Stomach (tissue), 9 donors: ENCODE results near the gene ADISSP. TPM values are rescaled to one million over a fixed set of nuclear protein-coding genes. Genes with fewer than 3 reads are reported as not detected.

ENCODE experiments used
- DNase-seq, 2 donors: peaks; one replicate each; pipeline versions ENCODE4 v3.0.0 to v3.0.0-alpha.2; 2013 to 2019
- H3K27ac ChIP-seq, 5 donors: fragments of 200-600 bp in 4 of 5; sonication (generic) in 4 of 5; one replicate each; pipeline ENCODE4 v1.5.1; 2013 to 2019; ENCODE audit warnings: mild to moderate bottlenecking in 1 of 5, moderate library complexity in 1 of 5
- H3K27me3 ChIP-seq, 3 donors: fragments of 200-600 bp; sonication (generic); one replicate each; pipeline ENCODE4 v1.5.1; 2017 to 2019; ENCODE audit warnings: mixed run types in 1 of 3
- H3K36me3 ChIP-seq, 4 donors: fragments of 200-600 bp; sonication (generic); 1 replicate in 3 of 4; 2 replicates in 1 of 4; pipeline ENCODE4 v1.5.1; 2016 to 2019
- H3K4me1 ChIP-seq, 4 donors: fragments of 200-600 bp; sonication (generic); one replicate each; pipeline ENCODE4 v1.5.1; 2016 to 2019
- H3K4me3 ChIP-seq, 4 donors: fragments of 200-600 bp; sonication (generic) in 3 of 4; one replicate each; pipeline ENCODE4 v1.5.1; 2016 to 2019; ENCODE audit warnings: mild to moderate bottlenecking in 1 of 4
- H3K9me3 ChIP-seq, 4 donors: fragments of 200-600 bp; sonication (generic); one replicate each; pipeline ENCODE4 v1.5.1; 2016 to 2019
- EP300 ChIP-seq: sonication (generic); formaldehyde crosslinking; IDR thresholded peaks from one replicate; pipeline ENCODE4 v1.6.1; 2017; ENCODE audit warnings: antibody characterized with exemption
- POLR2A ChIP-seq, 4 donors: fragments of 450-650 bp; IDR thresholded peaks; one replicate each; pipeline ENCODE4 v1.6.1; 2016; ENCODE audit warnings: antibody characterized with exemption in 4 of 4, control low read depth in 2 of 4, mild to moderate bottlenecking in 1 of 4, moderate library complexity in 1 of 4
- POLR2AphosphoS5 ChIP-seq, 3 donors: sonication (generic); formaldehyde crosslinking; IDR thresholded peaks; one replicate each; pipeline ENCODE4 v1.6.1; 2016; ENCODE audit warnings: antibody characterized with exemption in 3 of 3
- WGBS, 5 donors: extraction: QIAGEN DNeasy Blood & Tissue Kit in 3 of 5; methylation state at CpG; one replicate each; pipeline versions ENCODE4 v1.1.5 to v1.1.7; 2013 to 2018; 5-methylcytosine and 5-hydroxymethylcytosine counted together
- intact Hi-C: fragments of 100-400 bp; cut with DNase I; formaldehyde crosslinking; loops from one replicate; pipeline ENCODE4 v1.15.1; 2023; ENCODE audit warnings: low total_unique reads
- polyA plus RNA-seq, 3 donors: library from polyadenylated mRNA; stranded (reverse); fragments of 200-250 nt; gene quantifications; one replicate each; pipeline ENCODE4 v1.2.3, GENCODE V29; 2013
- total RNA-seq, 5 donors: library from RNA; depleted of rRNA; stranded (reverse); fragments of >200 nt; gene quantifications; one replicate each; pipeline versions ENCODE4 v1.1.0 to v1.2.3, GENCODE V29; 2014 to 2016
- TF ChIP-seq, protein P1 (sequence below), 7 experiments: fragments of 450-650 bp in 4 of 7; fragments of 200-600 bp in 3 of 7; sonication (generic) in 3 of 7; IDR thresholded peaks; one replicate each; pipeline ENCODE4 v1.5.1; 2016 to 2019; ENCODE audit warnings: antibody characterized with exemption in 7 of 7, control low read depth in 2 of 7, mild to moderate bottlenecking in 1 of 7
- donor health status: healthy with polysubstance abuse.
- donor health status: Bipolar disorder and iron deficiency.
- donor health status: healthy.

Gene ADISSP
- total and polyA plus RNA-seq, 8 donors = 5.9 to 136 (median 27.4) TPM

DNA sequence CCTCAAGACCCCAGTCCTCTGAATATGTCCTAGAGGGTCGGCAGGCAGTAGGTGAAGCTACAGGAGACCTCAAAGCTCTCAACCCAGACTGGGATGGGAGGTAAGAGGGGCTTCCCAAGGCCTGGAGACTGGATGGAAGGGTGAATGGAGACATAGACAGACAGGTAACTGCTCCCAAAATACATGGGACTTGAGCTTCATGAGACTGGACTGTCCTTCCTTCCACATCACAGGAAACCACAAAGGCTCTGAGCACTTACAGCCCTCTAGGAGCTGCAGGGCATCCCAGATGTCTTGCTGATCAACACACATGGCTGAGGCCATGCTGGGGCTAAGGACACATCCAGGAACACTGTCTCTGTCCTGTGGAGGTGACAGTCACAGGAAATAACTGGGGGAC is 23.5 kb downstream of the ADISSP start:
- peak in 1 of 2 donors; percentile 1 for DNase-seq
- peaks cover 0 to 17% (median 0%) of the 10 kb centered on the region in 3 donors for H3K27me3 ChIP-seq
- no peak overlapping the region for H3K27ac ChIP-seq
- peaks cover 4 to 12% (median 10%) of the 10 kb centered on the region in 4 donors for H3K4me1 ChIP-seq
- peaks cover 0 to 7% (median 0%) of the 10 kb centered on the region in 4 donors for H3K36me3 ChIP-seq
- no peak overlapping the region for H3K4me3 ChIP-seq
- no peaks in the 10 kb centered on the region for H3K9me3 ChIP-seq
- 75 to 92% (median 82%) methylated on average over 1 of the region's 1 CpG for WGBS, 5 donors
- TF ChIP-seq POLR2A (IDR thresholded peaks at IDR 0.05) = no peak
- intact Hi-C loops = no loop called here

DNA sequence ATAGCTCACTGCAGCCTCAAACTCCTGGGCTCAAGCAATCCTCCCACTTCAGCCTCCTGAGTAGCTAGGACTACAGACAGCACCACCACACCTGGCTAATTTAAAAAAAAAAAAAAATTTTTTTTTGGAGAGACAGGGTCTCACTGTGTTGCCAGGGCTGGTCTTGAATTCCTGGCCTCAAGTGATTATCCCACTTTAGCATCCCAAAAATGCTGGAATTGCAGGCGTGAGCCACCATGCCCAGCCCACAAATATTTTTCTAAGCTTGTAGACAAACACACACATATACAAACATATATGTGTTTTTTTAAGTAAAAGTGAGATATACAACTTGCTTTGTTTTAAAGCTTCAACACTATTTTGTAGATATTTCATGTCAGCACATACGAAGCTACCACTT is 24.3 kb downstream of the ADISSP start:
- WGBS, 5 donors = 69 to 95% (median 80%) methylated on average over 2 of the region's 2 CpGs
- Histone ChIP-seq H3K4me1 (peaks cover 4 to 12% (median 10%) of the 10 kb centered on the region in 4 donors), H3K4me3 (no peak overlapping the region), H3K9me3 (no peaks in the 10 kb centered on the region), H3K27me3 (peaks cover 0 to 17% (median 0%) of the 10 kb centered on the region in 3 donors), H3K27ac (no peak overlapping the region), H3K36me3 (peaks cover 0 to 7% (median 0%) of the 10 kb centered on the region in 4 donors)
- DNase-seq = no peak
- intact Hi-C loops = no loop called here
- TF ChIP-seq POLR2A (IDR thresholded peaks at IDR 0.05) (no peak), POLR2AphosphoS5 (IDR thresholded peaks at IDR 0.05) (no peak), EP300 (no peak)
- TF ChIP-seq, protein P1, sequence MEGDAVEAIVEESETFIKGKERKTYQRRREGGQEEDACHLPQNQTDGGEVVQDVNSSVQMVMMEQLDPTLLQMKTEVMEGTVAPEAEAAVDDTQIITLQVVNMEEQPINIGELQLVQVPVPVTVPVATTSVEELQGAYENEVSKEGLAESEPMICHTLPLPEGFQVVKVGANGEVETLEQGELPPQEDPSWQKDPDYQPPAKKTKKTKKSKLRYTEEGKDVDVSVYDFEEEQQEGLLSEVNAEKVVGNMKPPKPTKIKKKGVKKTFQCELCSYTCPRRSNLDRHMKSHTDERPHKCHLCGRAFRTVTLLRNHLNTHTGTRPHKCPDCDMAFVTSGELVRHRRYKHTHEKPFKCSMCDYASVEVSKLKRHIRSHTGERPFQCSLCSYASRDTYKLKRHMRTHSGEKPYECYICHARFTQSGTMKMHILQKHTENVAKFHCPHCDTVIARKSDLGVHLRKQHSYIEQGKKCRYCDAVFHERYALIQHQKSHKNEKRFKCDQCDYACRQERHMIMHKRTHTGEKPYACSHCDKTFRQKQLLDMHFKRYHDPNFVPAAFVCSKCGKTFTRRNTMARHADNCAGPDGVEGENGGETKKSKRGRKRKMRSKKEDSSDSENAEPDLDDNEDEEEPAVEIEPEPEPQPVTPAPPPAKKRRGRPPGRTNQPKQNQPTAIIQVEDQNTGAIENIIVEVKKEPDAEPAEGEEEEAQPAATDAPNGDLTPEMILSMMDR (IDR thresholded peaks at IDR 0.05) = no peak

DNA sequence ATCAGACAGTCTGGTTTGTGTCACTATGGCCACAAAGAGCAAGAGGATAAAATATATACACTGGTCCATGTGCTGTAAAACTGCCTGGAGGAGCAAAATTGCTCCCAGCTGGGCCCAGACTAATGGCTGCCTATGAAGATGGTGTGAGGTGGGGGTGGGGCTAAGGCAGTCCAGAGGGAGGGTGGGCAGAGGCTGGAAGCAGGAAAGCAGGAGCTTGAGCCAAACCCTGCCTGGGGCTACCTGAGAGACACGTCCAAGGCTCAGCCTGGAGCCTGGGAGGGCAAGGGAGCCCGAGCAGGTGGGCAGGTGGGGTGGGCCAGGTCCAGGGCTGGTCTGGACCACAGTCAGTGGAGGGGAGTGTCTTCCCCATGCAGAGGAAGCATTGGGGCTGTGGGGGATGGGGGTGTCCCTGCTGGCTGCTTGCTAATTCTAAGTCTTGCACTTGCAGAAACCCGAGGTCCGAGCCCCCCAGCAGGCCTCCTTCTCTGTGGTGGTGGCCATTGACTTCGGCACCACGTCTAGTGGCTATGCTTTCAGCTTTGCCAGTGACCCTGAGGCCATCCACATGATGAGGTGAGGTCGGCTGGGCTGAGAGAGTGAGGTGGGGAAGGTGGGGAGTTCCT is 25.6 kb downstream of the ADISSP start:
- no peaks in the 10 kb centered on the region for H3K9me3 ChIP-seq
- peaks cover 0 to 7% (median 0%) of the 10 kb centered on the region in 4 donors for H3K36me3 ChIP-seq
- peaks cover 0 to 17% (median 0%) of the 10 kb centered on the region in 3 donors for H3K27me3 ChIP-seq
- TF ChIP-seq EP300 = no peak
- TF ChIP-seq POLR2AphosphoS5 (IDR thresholded peaks at IDR 0.05) = no peak
- TF ChIP-seq POLR2A (IDR thresholded peaks at IDR 0.05) = no peak
- TF ChIP-seq, protein P1 (IDR thresholded peaks at IDR 0.05) = no peak
- peaks cover 4 to 12% (median 10%) of the 10 kb centered on the region in 4 donors for H3K4me1 ChIP-seq
- no peak overlapping the region for H3K27ac ChIP-seq
- intact Hi-C loops = no loop called here
- WGBS, 5 donors = 57 to 83% (median 74%) methylated on average over 5 to 7 of the region's 7 CpGs
- peak in 1 of 2 donors; percentile 3 for DNase-seq
- no peak overlapping the region for H3K4me3 ChIP-seq

DNA sequence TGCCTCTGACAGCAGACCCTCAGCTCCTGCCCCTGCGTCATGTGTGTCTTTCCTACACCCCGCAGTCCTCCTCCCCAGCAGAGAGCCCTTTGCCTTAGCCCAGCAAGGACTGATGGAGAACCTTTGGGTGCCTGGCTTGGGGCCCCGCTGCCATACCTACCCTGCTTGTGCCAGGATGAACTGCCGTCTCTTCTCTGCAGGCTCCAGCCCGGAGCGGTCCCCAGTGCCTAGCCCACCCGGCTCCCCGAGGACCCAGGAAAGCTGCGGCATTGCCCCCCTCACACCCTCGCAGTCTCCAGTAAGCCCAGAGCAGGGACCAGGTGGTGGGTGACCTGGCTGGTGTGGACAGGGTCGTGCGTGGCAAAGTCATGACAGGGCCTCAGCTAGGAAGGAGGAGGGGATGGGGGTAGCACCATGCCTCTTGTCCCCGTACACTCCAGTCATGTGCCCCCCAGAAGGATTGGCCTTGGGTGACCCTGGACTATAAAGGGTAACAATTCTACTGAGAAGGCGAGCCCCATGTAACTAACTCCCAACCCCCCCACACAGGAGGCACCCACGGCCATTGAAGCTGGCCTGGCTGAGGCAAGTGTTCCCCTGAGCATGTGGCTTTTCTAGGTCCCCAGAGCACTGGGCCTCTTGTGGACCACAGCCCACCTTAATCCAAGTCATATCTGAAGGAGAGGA is 26.8 kb downstream of the ADISSP start:
- DNase-seq = peak in 1 of 2 donors; percentile 5
- H3K36me3 ChIP-seq = peaks cover 0 to 2% (median 0%) of the 10 kb centered on the region in 4 donors
- intact Hi-C loops = no loop called here
- peaks cover 0 to 17% (median 0%) of the 10 kb centered on the region in 3 donors for H3K27me3 ChIP-seq
- peak overlapping the region in 1 of 5 donors; percentile 55 for H3K27ac ChIP-seq
- WGBS, 5 donors = 88 to 95% (median 91%) methylated on average over 9 to 15 of the region's 15 CpGs
- TF ChIP-seq POLR2AphosphoS5 (IDR thresholded peaks at IDR 0.05) = no peak
- TF ChIP-seq, protein P1 (IDR thresholded peaks at IDR 0.05) = no peak
- TF ChIP-seq EP300 = no peak
- H3K4me3 ChIP-seq = no peak overlapping the region
- H3K9me3 ChIP-seq = no peaks in the 10 kb centered on the region
- peaks cover 4 to 12% (median 10%) of the 10 kb centered on the region in 4 donors for H3K4me1 ChIP-seq
